ENCODE data around the gene PLPP7.
"Not testable (repeated sequence)": the region's sequence is repeated elsewhere in the genome, so short reads cannot be mapped to it uniquely, and the experiment has no call there.

The PLPP7 gene
- total RNA-seq: 0 reads per million in 2 donors

DNA sequence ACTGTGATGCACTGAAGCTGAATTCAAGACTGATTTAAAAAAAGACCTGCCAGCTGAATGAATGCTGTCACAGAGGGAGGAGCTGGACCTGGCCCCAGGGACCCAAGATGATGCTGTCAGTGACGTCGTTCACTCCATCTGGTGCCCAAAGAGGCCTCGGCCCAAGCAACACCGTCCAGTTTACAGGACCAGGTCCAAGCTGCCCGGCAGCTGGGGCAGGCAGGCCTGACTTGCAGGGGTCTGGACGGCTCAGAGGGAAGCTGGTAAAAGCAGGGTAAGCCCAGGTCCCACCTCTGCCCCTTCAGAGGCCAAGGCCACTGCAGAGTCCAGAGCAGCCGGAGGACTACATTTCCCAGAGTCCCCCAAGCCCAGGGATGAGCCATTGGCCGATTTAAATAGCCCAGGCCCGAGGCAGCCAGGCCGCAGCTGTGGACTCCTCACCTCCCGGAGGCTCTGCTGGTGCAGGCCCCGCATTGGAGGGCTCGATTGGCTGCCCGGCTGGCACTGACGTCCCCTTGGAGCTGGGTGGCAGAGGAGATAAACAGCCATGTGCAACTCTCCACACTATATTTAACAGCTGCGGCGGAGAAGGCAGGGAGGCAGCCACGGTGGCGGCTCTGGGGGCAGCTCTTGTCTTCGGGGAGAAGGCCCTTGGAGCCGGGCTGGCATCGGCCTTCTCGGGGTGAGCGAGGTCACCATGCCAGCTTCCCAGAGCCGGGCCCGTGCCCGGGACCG lies at the start of gene PLPP7:
TSS of gene PLPP7 (plus strand) at position 423 of the 735 bp plus-strand sequence. CDS start at position 698, 275 bp downstream.
- DNase-seq: no peak

GRCh38 chr9:131240047-131240921 lies 49.2 kb upstream of the PLPP7 start:
- DNase-seq: no peak

- not testable (repeated sequence) for DNase-seq
Observed at GRCh38 chr9:131244331-131244730, 45.2 kb upstream of the PLPP7 start.

- DNase-seq: no peak
Observed at GRCh38 chr9:131246618-131247017, 42.9 kb upstream of the PLPP7 start.

DNA sequence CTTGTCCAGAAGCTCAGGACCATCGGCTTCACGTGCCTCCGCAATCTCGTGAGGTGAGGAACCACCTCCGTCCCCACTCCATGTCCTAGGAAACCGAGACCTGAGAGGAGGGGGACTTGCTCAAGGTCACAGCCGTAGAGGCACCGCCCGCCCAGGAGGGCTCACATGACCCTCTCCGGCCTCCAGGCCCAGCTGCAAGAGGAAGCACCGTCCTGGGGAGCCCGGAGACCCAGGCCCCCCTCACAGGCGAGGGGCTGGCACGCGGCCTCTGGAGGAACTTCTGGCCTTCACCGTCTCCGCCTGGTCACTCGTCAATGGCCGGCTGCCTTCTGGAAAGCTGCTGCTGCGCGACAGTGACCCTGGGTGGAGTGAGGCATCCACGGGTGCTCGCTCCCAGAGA lies 37.4 kb upstream of the PLPP7 start:
- no peak for DNase-seq

GRCh38 chr9:131253891-131254491 lies 35.5 kb upstream of the PLPP7 start:
- no peak for DNase-seq

DNA sequence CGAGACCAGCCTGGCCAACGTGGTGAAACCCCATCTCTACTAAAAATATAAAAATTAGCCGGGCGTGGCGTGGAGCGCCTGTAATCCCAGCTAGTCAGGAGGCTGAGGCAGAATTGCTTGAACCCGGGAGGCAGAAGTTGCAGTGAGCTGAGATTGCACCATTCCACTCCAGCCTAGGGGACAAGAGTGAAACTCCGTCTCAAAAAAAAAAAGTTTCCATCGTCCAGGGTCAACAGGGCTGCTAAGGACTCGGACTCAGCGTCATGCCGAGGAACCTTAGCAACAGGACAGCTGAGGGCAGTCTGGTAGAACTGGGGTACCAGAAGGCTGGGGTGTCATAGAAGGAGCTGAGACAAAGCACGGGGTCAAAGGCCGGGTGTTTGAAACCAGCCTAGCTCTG lies 34.9 kb upstream of the PLPP7 start:
- DNase-seq: no peak

- DNase-seq: no peak
Observed at GRCh38 chr9:131255676-131256197, 33.8 kb upstream of the PLPP7 start.

DNA sequence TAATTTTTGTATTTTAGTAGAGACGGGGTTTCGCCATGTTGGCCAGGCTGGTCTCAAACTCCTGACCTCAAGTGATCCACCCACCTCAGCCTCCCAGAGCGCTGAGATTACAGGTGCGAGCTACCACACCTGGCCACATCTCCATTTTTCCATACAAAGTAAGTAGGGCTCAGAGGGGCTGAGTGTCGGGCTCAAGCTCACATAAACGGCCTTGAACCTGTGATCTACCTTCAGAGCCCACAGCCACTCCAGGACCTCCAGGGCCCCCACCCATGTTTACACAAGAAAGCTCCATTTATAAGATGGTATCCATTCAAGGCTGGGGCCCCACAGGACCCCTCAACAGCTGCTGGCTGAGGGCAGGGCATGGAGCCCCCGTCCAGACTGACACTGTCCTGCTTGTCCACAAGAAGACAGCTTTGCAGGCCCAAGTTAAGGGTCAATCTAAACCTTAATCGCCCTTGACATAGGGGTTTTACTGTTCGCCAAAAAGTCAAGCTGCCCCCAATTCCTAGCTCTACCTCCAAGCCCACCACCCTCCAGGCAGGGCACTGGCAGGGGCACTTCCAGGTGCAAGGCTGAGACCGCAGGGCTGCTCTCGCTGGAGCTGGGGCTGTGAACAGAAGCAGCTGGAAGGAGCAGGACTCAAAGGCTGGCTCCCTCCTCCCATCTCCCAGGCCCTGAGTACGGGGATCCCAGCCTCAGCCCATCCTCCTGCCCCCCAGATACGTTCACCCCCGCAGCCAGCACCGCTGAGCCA lies 32.1 kb upstream of the PLPP7 start:
- DNase-seq: no peak

DNA sequence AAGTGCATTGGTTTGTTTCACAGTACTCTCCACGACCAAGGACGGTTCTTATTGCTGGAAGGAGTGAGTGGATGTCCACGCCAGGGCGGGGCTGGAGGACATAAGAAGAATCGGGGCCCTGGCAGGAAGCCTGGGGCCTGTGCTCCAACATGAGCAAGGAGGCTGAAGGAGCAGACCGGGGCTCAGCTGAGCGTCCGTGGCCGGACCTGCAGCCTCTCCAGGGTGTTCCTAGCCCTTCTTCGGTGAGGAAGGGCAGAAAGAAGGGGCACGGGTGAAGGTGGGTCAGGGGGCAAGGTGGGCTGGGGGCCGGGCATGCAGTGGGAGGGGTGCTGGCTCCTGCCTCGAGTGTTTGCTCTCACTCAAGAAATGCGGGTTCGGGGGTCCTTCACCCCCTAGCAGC lies 31.3 kb upstream of the PLPP7 start:
- no peak for DNase-seq

- DNase-seq: no peak
Observed at GRCh38 chr9:131258698-131259431, 30.7 kb upstream of the PLPP7 start.

GRCh38 chr9:131259432-131259898 lies 30.1 kb upstream of the PLPP7 start:
- no peak for DNase-seq

GRCh38 chr9:131259916-131260597 lies 29.5 kb upstream of the PLPP7 start:
- no peak for DNase-seq

DNA sequence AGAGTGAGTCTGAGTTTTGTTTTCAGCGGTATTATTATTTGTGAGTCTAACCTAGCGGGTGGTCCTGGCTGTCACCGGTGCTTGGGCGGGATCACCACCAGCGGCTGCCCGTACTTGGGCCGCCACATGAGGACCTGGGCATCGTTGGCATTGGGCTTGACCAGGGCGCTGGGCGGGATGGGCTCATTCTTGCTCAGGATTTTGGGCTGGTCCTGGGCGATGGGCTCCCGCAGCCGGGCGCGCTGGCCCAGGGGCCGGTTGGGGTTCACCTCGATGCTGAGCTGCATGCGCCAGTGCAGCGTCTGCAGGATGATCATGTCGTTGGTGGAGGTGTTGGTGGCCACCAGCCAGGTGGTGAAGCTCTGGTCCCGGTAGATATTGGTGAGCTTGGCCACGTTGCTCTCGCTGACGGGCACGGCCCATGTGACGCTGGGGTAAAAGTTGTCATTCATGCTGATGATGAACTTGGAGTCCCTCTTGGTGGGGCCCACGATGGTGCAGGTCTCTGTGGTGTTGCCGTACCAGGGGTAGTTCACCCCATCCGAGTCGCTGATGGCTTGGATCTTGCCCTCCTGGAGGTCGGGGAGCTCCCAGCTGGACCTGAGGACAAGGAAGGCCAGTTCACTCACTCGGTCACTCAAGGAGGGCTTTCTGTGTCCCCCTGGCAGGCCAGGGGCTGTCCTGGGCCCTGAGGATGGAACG lies 28.6 kb upstream of the PLPP7 start:
- no peak for DNase-seq

GRCh38 chr9:131262327-131263032 lies 27.0 kb upstream of the PLPP7 start:
- DNase-seq: no peak

GRCh38 chr9:131263033-131263343 lies 26.5 kb upstream of the PLPP7 start:
- DNase-seq: not testable (repeated sequence)

- no peak for DNase-seq
Observed at GRCh38 chr9:131263701-131264100, 25.8 kb upstream of the PLPP7 start.

DNA sequence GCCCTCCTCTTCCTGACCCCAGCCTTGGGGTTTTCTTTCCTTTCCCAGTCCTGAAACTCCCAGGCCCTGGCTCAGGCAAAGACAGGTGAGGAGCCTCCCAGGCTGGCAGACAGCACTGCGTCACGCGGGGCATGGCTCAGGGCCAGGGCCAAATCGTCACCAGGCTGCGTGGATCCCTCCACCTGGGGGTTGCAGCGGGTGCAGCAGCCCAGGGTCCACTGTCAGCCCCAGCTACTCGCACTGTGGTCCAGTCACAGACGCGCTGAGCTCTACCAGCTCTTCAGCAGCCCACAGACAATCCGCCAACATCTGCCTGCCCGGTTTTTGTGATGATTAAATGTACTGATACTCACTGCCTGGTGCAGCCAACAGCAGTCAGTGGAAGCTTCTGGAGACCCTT lies 25.3 kb upstream of the PLPP7 start:
- DNase-seq: peak in 1 of 5 experiments; percentile 57
